Neuronal stem cell (in vitro differentiated cells): ENCODE data around the gene SLC7A9.
"Not testable (repeated sequence)": the region's sequence is repeated elsewhere in the genome, so short reads cannot be mapped to it uniquely, and the experiment has no call there.

ENCODE experiments used
- DNase-seq: peaks from one replicate; pipeline ENCODE4 v3.0.0-alpha.2; 2013; ENCODE audit warnings: low spot score
- H2AFZ ChIP-seq: one replicate; pipeline ENCODE4 v1.6.1; 2013; ENCODE audit warnings: mild to moderate bottlenecking, low read length, inconsistent platforms
- H2AK5ac ChIP-seq: 2 replicates; pipeline ENCODE4 v1.6.1; 2013; ENCODE audit warnings: low read depth, mild to moderate bottlenecking, inconsistent platforms, low read length, moderate library complexity, mixed read lengths
- H2BK120ac ChIP-seq: 2 replicates; pipeline ENCODE4 v1.6.1; 2013; ENCODE audit warnings: low read depth, mild to moderate bottlenecking, inconsistent platforms, low read length, moderate library complexity, mixed read lengths
- H2BK12ac ChIP-seq: one replicate; pipeline ENCODE4 v1.6.1; 2013; ENCODE audit warnings: low read length, inconsistent platforms
- H2BK15ac ChIP-seq: 2 replicates; pipeline ENCODE4 v1.6.1; 2013; ENCODE audit warnings: mild to moderate bottlenecking, low read length, inconsistent platforms, mixed read lengths
- H2BK5ac ChIP-seq: one replicate; pipeline ENCODE4 v1.6.1; 2013; ENCODE audit warnings: inconsistent platforms, mild to moderate bottlenecking, low read length, moderate library complexity
- H3K14ac ChIP-seq: one replicate; pipeline ENCODE4 v1.6.1; 2013; ENCODE audit warnings: low read length, inconsistent platforms
- H3K18ac ChIP-seq: 2 replicates; pipeline ENCODE4 v1.6.1; 2013; ENCODE audit warnings: low read length, inconsistent platforms
- H3K23ac ChIP-seq: 2 replicates; pipeline ENCODE4 v1.6.1; 2013; ENCODE audit warnings: low read depth, mild to moderate bottlenecking, mixed read lengths, low read length, inconsistent platforms; ENCODE audit not compliant: poor library complexity
- H3K27ac ChIP-seq: replicated peaks from 3 replicates; pipeline ENCODE4 v1.5.1; 2013; ENCODE audit warnings: low read length, inconsistent platforms
- H3K27me3 ChIP-seq, 3 experiments: 2 replicates each; pipeline ENCODE4 v1.6.1; 2013; ENCODE audit warnings: low read length in 3 of 3, mild to moderate bottlenecking in 2 of 3, inconsistent platforms in 1 of 3, low read depth in 1 of 3, mixed read lengths in 1 of 3, moderate library complexity in 1 of 3; ENCODE audit not compliant: control insufficient read depth in 3 of 3, insufficient read depth in 3 of 3
- H3K36me3 ChIP-seq, 2 donors: replicated peaks in 1 of 2; 2 replicates each; pipeline ENCODE4 v1.6.1; 2013; ENCODE audit warnings: low read length in 2 of 2; ENCODE audit not compliant: control insufficient read depth in 2 of 2, insufficient read depth in 2 of 2
- H3K4ac ChIP-seq: 2 replicates; pipeline ENCODE4 v1.6.1; 2013; ENCODE audit warnings: inconsistent platforms, mild to moderate bottlenecking, low read length, moderate library complexity
- H3K4me1 ChIP-seq, 2 donors: 1 replicate in 1 of 2; 2 replicates in 1 of 2; pipeline ENCODE4 v1.6.1; 2013; ENCODE audit warnings: low read length in 2 of 2, low read depth in 1 of 2; ENCODE audit not compliant: control insufficient read depth in 2 of 2, insufficient read depth in 1 of 2
- H3K4me2 ChIP-seq: one replicate; pipeline ENCODE4 v1.6.1; 2013; ENCODE audit warnings: mild to moderate bottlenecking, low read length, inconsistent platforms; ENCODE audit not compliant: insufficient read depth, poor library complexity, severe bottlenecking
- H3K4me3 ChIP-seq, 2 donors: 2 replicates each; pipeline ENCODE4 v1.5.1; 2013; ENCODE audit warnings: low read length in 2 of 2, mild to moderate bottlenecking in 2 of 2, inconsistent platforms in 1 of 2, moderate library complexity in 1 of 2
- H3K79me1 ChIP-seq: one replicate; pipeline ENCODE4 v1.6.1; 2013; ENCODE audit warnings: low read depth, mild to moderate bottlenecking, inconsistent platforms, low read length, moderate library complexity
- H3K9ac ChIP-seq: one replicate; pipeline ENCODE4 v1.6.1; 2013; ENCODE audit warnings: mild to moderate bottlenecking, low read depth, low read length, inconsistent platforms; ENCODE audit not compliant: poor library complexity
- H3K9me3 ChIP-seq, 2 donors: replicated peaks in 1 of 2; 2 replicates each; pipeline versions ENCODE3 to v1.6.1; 2013; ENCODE audit warnings: low read length in 2 of 2, mild to moderate bottlenecking in 2 of 2, inconsistent platforms in 1 of 2, low read depth in 1 of 2, mixed read lengths in 1 of 2, moderate library complexity in 1 of 2; ENCODE audit not compliant: control insufficient read depth in 2 of 2, insufficient read depth in 1 of 2
- H4K8ac ChIP-seq: one replicate; pipeline ENCODE4 v1.6.1; 2013; ENCODE audit warnings: low read depth, mild to moderate bottlenecking, inconsistent platforms, low read length, moderate library complexity
- H4K91ac ChIP-seq: one replicate; pipeline ENCODE4 v1.6.1; 2013; ENCODE audit warnings: low read length, low read depth, mild to moderate bottlenecking, inconsistent platforms; ENCODE audit not compliant: poor library complexity
- whole genome bisulfite sequencing, 2 donors: extraction: QIAGEN DNeasy Blood & Tissue Kit; methylation state at CpG; one replicate each; pipeline ENCODE4 v1.1.7; 2013; ENCODE audit warnings: missing lambda C conversion rate in 2 of 2, mixed read lengths in 1 of 2; ENCODE audit not compliant: insufficient read length in 2 of 2, insufficient replicate concordance in 1 of 2; ENCODE audit errors: extremely low coverage in 2 of 2; 5-methylcytosine and 5-hydroxymethylcytosine counted together

SLC7A9 gene

DNA sequence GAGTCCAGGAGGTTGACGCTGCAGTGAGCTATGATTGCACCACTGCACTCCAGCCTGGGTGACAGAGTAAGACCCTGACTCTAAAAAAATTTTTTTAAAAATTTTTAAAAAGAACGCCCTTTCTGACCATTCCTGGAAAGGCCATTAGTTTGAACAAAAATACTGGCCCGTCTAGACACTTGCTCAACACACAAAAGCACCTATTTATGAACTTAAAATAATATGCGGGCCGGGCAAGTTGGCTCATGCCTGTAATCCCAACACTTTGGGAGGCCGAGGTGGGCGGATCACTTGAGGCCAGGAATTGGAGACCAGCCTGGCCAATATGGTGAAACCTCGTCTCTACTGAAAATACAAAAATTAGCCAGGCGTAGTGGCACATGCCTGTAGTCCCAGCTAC is 2.1 kb downstream of the SLC7A9 start:
- H2BK5ac ChIP-seq, H3K14ac ChIP-seq, H3K4ac ChIP-seq, H3K36me3 ChIP-seq, H2BK120ac ChIP-seq, H3K9me3 ChIP-seq, H3K27me3 ChIP-seq, H2BK12ac ChIP-seq, DNase-seq, H3K4me3 ChIP-seq, H3K9ac ChIP-seq, H3K27ac ChIP-seq, H3K4me2 ChIP-seq, H3K79me1 ChIP-seq, H4K91ac ChIP-seq, H3K4me1 ChIP-seq, H2AK5ac ChIP-seq, H4K8ac ChIP-seq, H2AFZ ChIP-seq, H3K18ac ChIP-seq, H3K23ac ChIP-seq, H2BK15ac ChIP-seq: not testable (repeated sequence)
- WGBS, 2 donors = no CpG with 5 or more reads among the region's 9 CpGs

DNA sequence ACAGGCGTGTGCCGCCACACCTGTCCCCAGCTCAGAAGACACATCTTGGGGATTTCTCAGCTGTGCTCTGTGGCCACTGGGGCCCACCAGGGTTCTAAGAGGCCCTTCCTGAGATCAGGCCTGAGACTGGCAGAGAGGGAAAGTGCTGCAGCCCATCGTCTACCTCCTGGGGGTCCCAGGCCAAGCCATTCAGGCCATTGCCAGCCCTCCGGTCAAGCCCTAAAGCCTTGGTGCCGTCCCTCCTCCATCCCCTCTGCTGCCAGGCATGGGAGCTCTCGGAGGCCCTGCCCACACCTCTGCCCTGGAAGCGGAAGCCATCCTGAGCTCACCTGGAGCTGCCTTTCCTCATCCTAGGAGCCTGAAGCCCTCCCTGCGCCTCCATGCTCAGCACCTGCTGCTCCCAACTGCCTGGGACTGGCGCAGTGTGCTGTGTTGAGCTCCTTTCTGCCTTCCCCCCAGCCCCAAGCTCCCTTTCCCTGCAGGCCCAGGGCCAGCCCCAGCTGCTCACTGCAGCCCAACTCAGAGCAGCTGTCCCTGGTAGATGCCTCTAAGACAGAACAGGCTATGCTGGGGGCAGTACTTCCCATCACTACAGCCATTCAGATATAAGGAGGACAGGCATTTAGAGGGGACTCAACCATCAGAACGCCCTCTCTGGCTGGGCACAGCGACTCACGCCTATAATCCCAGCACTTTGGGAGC is 2.9 kb downstream of the SLC7A9 start:
- Histone ChIP-seq H3K23ac (peak overlapping the region; percentile 90), H3K14ac (no peak overlapping the region), H2BK5ac (peak overlapping the region; percentile 77), H3K9ac (no peak overlapping the region), H2BK12ac (no peak overlapping the region), H3K27me3 (no peaks in the 10 kb centered on the region), H3K4ac (no peak overlapping the region), H4K91ac (no peak overlapping the region), H3K9me3 (no peaks in the 10 kb centered on the region), H3K18ac (peak overlapping the region; percentile 72), H3K79me1 (no peaks in the 10 kb centered on the region), H2BK15ac (no peak overlapping the region), H4K8ac (no peak overlapping the region), H2BK120ac (no peak overlapping the region), H3K4me1 (no peaks in the 10 kb centered on the region), H2AFZ (no peak overlapping the region), H3K36me3 (no peaks in the 10 kb centered on the region), H3K27ac (no peak overlapping the region), H2AK5ac (peak overlapping the region; percentile 6), H3K4me3 (no peak overlapping the region), H3K4me2 (no peak overlapping the region)
- DNase-seq = no peak
- WGBS, 2 donors = no CpG with 5 or more reads among the region's 12 CpGs

GRCh38 chr19:32866061-32866460 is 3.5 kb downstream of the SLC7A9 start:
- H4K8ac ChIP-seq = no peak overlapping the region
- H3K4me2 ChIP-seq = no peak overlapping the region
- H3K9ac ChIP-seq = no peak overlapping the region
- no peak overlapping the region for H2AK5ac ChIP-seq
- no peak overlapping the region for H2BK5ac ChIP-seq
- H4K91ac ChIP-seq = no peak overlapping the region
- no peak overlapping the region for H2BK15ac ChIP-seq
- no peak overlapping the region for H3K14ac ChIP-seq
- H3K27ac ChIP-seq = no peak overlapping the region
- no peak overlapping the region for H3K4ac ChIP-seq
- H3K9me3 ChIP-seq = no peaks in the 10 kb centered on the region
- H3K4me1 ChIP-seq = no peaks in the 10 kb centered on the region
- no CpG with 5 or more reads among the region's 7 CpGs for WGBS, 2 donors
- H3K4me3 ChIP-seq = no peak overlapping the region
- no peak overlapping the region for H2AFZ ChIP-seq
- H2BK12ac ChIP-seq = no peak overlapping the region
- no peak overlapping the region for H3K23ac ChIP-seq
- H3K79me1 ChIP-seq = no peaks in the 10 kb centered on the region
- no peak for DNase-seq
- H2BK120ac ChIP-seq = no peak overlapping the region
- peak overlapping the region; percentile 85 for H3K18ac ChIP-seq
- H3K27me3 ChIP-seq = no peaks in the 10 kb centered on the region
- no peaks in the 10 kb centered on the region for H3K36me3 ChIP-seq

DNA sequence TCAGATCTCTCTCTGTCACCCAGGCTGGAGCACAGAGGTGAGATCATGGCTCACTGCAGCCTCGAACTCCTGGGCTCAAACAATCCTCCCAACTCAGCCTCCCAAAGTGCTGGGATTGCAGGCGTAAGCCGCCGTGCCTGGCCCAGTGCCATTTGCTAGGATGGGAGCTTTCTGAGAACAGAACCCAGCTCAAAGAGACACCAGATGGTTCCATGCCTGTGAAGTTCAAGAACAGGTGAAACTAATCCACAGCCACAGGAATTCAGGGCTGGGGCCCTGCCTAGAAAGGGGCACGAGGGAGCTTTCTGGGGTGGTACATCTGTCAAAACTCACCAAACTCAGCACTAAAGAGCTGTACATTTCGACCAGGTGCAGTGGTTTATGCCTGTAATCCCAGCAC is 4.2 kb downstream of the SLC7A9 start:
- Histone ChIP-seq H3K9me3 (no peaks in the 10 kb centered on the region), H3K9ac (no peak overlapping the region), H3K4me2 (no peak overlapping the region), H4K91ac (no peak overlapping the region), H3K79me1 (no peaks in the 10 kb centered on the region), H3K23ac (no peak overlapping the region), H2BK5ac (no peak overlapping the region), H2BK120ac (no peak overlapping the region), H2BK15ac (no peak overlapping the region), H2AFZ (no peak overlapping the region), H3K14ac (no peak overlapping the region), H3K18ac (no peak overlapping the region), H3K4ac (no peak overlapping the region), H2AK5ac (no peak overlapping the region), H2BK12ac (no peak overlapping the region), H4K8ac (no peak overlapping the region), H3K4me3 (no peak overlapping the region), H3K4me1 (no peaks in the 10 kb centered on the region), H3K36me3 (no peaks in the 10 kb centered on the region), H3K27me3 (no peaks in the 10 kb centered on the region), H3K27ac (no peak overlapping the region)
- DNase-seq = no peak
- no CpG with 5 or more reads among the region's 6 CpGs for WGBS, 2 donors
